ENCODE data around the gene PPP4R3B.

DNA sequence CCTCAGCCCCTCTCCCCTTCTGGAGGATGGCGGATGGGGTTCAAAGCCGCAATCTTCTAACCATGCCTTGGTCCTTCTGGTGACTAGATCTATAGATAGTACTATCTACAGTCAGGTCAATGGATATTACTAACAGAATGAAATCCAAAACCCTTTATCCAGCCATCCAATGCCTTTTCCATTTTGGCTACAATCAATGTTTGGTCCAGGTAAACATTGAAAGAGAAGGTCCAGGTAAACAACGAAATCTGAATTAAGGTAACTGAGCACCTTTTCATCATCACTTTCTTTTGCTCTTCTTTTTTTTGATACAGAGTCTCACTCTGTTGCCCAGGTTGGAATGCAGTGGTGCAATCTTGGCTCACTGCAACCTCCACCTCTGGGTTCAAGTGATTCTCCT, 9.7 kb downstream of the PPP4R3B start:
- no peak for TF ChIP-seq POLR2A (IDR thresholded peaks at IDR 0.05; ENCODE audit: low read length)
- TF ChIP-seq GATA1 (IDR thresholded peaks at IDR 0.05; ENCODE audit: low read depth, low read length) = no peak
